ENCODE measurements around the gene KPTN. TPM values are rescaled to one million over a fixed set of nuclear protein-coding genes. Genes with fewer than 3 reads are reported as not detected.

KPTN gene
- total and polyA plus RNA-seq, 7 donors: 3.8 to 21.5 (median 8.2) TPM

GRCh38 chr19:47510516-47511127 lies 26.6 kb upstream of the KPTN start:
- no peaks in the 10 kb centered on the region for H3K36me3 ChIP-seq (ENCODE audit: insufficient read depth in 1 of 2, low read depth in 1 of 2)
- H3K4me1 ChIP-seq: peaks cover 80% of the 10 kb centered on the region
- H3K9me3 ChIP-seq: no peaks in the 10 kb centered on the region
- H3K4me3 ChIP-seq: peak overlapping the region; percentile 95
- ATAC-seq (no peak), DNase-seq (peak in 1 of 2 donors; percentile 42)
- TF ChIP-seq CTCF (IDR thresholded peaks at IDR 0.05): no peak
- intact Hi-C loops (cut with DNase I): loop anchor here (5.0 to 10.0 kb wide), 3 partner anchors 92 to 194 kb away; no protein-coding TSS in a partner anchor
- H3K27me3 ChIP-seq (ENCODE audit: insufficient read depth in 3 of 3, low read length in 2 of 3): no peaks in the 10 kb centered on the region
- H3K27ac ChIP-seq: peak overlapping the region; percentile 99
- 55 to 69% (median 65%) methylated on average over 12 of the region's 12 CpGs for WGBS, 3 donors

GRCh38 chr19:47509973-47510372 lies 26.0 kb upstream of the KPTN start:
- 20 to 27% (median 24%) methylated on average over 8 of the region's 8 CpGs for WGBS, 3 donors
- intact Hi-C loops (cut with DNase I): loop anchor here (5.0 to 10.0 kb wide), 3 partner anchors 92 to 195 kb away; no protein-coding TSS in a partner anchor

GRCh38 chr19:47509170-47509847 lies 25.3 kb upstream of the KPTN start:
- Histone ChIP-seq H3K27ac (peak overlapping the region; percentile 99), H3K27me3 (ENCODE audit: insufficient read depth in 3 of 3, low read length in 2 of 3) (no peaks in the 10 kb centered on the region), H3K4me3 (peak overlapping the region; percentile 95), H3K9me3 (no peaks in the 10 kb centered on the region), H3K4me1 (peaks cover 85% of the 10 kb centered on the region), H3K36me3 (ENCODE audit: insufficient read depth in 1 of 2, low read depth in 1 of 2) (peaks cover 0 to under 1% of the 10 kb centered on the region in 2 donors)
- no peak for TF ChIP-seq CTCF (IDR thresholded peaks at IDR 0.05)
- 42 to 53% (median 43%) methylated on average over 20 of the region's 20 CpGs for WGBS, 3 donors
- peak in 3 of 4 donors; percentile 6 to 30 (median 18) for ATAC-seq
- no peak for DNase-seq
- intact Hi-C loops (cut with DNase I): no loop called here

More at GRCh38 chr19:47509973-47510372, 26.0 kb upstream of the KPTN start:
- no peaks in the 10 kb centered on the region for H3K36me3 ChIP-seq (ENCODE audit: insufficient read depth in 1 of 2, low read depth in 1 of 2)
- H3K27me3 ChIP-seq (ENCODE audit: insufficient read depth in 3 of 3, low read length in 2 of 3): no peaks in the 10 kb centered on the region
- peaks cover 85% of the 10 kb centered on the region for H3K4me1 ChIP-seq
- no peak for TF ChIP-seq CTCF (IDR thresholded peaks at IDR 0.05)
- no peaks in the 10 kb centered on the region for H3K9me3 ChIP-seq
- peak; percentile 23 to 59 (median 46) for ATAC-seq
- peak; percentile 55 to 79 for DNase-seq
- peak overlapping the region; percentile 95 for H3K4me3 ChIP-seq
- H3K27ac ChIP-seq: peak overlapping the region; percentile 99

GRCh38 chr19:47508721-47509120 lies 24.7 kb upstream of the KPTN start:
- H3K27ac ChIP-seq: peak overlapping the region; percentile 99

More at GRCh38 chr19:47508721-47509120, 24.7 kb upstream of the KPTN start:
- intact Hi-C loops (cut with DNase I): no loop called here
- Histone ChIP-seq H3K4me1 (peaks cover 85% of the 10 kb centered on the region), H3K27me3 (ENCODE audit: insufficient read depth in 3 of 3, low read length in 2 of 3) (no peaks in the 10 kb centered on the region), H3K9me3 (no peaks in the 10 kb centered on the region), H3K4me3 (no peak overlapping the region), H3K36me3 (ENCODE audit: insufficient read depth in 1 of 2, low read depth in 1 of 2) (peaks cover 0 to 6% of the 10 kb centered on the region in 2 donors)
- WGBS, 3 donors: 93 to 100% (median 95%) methylated on average over 5 of the region's 5 CpGs
- DNase-seq (no peak), ATAC-seq (no peak)
- no peak for TF ChIP-seq CTCF (IDR thresholded peaks at IDR 0.05)
